Muscle of leg (tissue), 11 donors: Measurements from ENCODE around the gene AGMAT. TPM values are rescaled to one million over a fixed set of nuclear protein-coding genes. Genes with fewer than 3 reads are reported as not detected.

Experiments
- DNase-seq: peaks from one replicate; pipeline ENCODE4 v3.0.0; 2013
- H3K27ac ChIP-seq: one replicate; pipeline ENCODE4 v1.5.1; 2013; ENCODE audit warnings: mild to moderate bottlenecking, low read length, control low read depth
- H3K27me3 ChIP-seq: one replicate; pipeline ENCODE4 v1.6.1; 2013; ENCODE audit warnings: low read length; ENCODE audit not compliant: control insufficient read depth, insufficient read depth
- H3K36me3 ChIP-seq: one replicate; pipeline ENCODE4 v1.6.1; 2013; ENCODE audit warnings: low read length; ENCODE audit not compliant: control insufficient read depth, insufficient read depth
- H3K4me1 ChIP-seq: one replicate; pipeline ENCODE4 v1.6.1; 2013; ENCODE audit warnings: low read length; ENCODE audit not compliant: control insufficient read depth, insufficient read depth
- H3K4me3 ChIP-seq: one replicate; pipeline ENCODE4 v1.5.1; 2013; ENCODE audit warnings: low read length, control low read depth
- H3K9me3 ChIP-seq: replicated peaks from 2 replicates; pipeline ENCODE4 v1.6.1; 2013; ENCODE audit warnings: low read depth, low read length; ENCODE audit not compliant: control insufficient read depth
- WGBS: methylation state at CpG from one replicate; pipeline ENCODE4 v1.1.5; 2013; ENCODE audit warnings: missing lambda C conversion rate; ENCODE audit not compliant: insufficient coverage; 5-methylcytosine and 5-hydroxymethylcytosine counted together
- polyA plus RNA-seq, 8 donors: library from polyadenylated mRNA; unstranded; fragments of 120-200 nt; gene quantifications; one replicate each; pipeline versions ENCODE4 v1.2.1 to v1.2.3, GENCODE V29; 2013; ENCODE audit warnings: inconsistent platforms in 1 of 8, low replicate concordance in 1 of 8; ENCODE audit not compliant: insufficient read length in 8 of 8, insufficient read depth in 1 of 8
- total RNA-seq: library from RNA; stranded (reverse); fragments of 120-200 nt; gene quantifications from one replicate; pipeline ENCODE4 v1.2.4, GENCODE V29; 2013

AGMAT gene
- total and polyA plus RNA-seq, 9 donors = 1.4 to 5.1 (median 2.8) TPM

DNA sequence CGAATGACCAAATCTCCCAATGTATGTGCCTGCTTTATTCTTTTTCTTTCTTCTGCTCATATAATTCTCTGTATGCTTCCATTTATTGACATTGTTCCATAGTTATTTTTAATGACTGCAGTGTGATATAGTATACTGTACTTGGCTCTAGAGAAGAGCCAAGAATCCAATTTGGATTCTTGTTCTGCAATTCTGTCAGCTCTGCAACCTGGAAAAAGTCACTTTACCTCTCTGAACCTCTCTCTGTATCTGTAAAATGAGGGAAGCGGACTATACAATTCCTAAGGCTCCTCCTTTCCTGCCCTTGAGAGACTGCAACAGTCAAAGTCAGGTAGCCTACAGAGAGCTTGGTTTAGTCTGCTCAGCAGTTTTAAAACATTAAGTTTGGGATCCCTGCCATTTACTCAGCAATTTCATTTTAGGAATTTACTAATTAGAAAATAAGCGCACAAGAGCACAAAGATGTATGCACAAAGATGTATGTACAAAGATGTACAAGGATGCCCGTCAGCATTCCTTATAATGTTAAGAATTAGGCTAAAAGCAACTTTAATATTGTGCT is 43.5 kb downstream of the AGMAT start:
- Histone ChIP-seq H3K4me1 (no peaks in the 10 kb centered on the region), H3K36me3 (peaks cover 63% of the 10 kb centered on the region), H3K27ac (no peak overlapping the region), H3K4me3 (no peak overlapping the region), H3K27me3 (no peaks in the 10 kb centered on the region), H3K9me3 (no peaks in the 10 kb centered on the region)
- WGBS = no CpG with 5 or more reads among the region's 4 CpGs
- no peak for DNase-seq

DNA sequence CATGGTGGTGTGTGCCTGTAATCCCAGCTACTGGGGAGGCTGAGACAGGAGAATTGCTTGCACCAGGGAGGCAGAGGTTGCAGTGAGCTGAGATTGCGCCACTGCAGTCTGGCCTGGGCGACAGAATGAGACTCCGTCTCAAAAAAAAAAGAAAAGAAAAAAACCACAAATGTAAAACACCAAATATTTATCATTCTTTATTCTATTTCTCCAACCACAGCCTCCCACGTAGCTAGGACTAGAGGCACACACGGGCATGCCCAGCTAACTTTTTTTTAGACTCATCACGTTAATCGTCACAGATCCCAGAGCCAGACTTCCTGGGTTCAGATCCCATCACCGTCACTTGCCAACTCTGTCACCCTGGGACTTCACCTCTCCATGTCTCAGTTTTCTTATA is 44.7 kb downstream of the AGMAT start:
- WGBS = 100% methylated on average over 2 of the region's 8 CpGs
- no peak for DNase-seq
- Histone ChIP-seq H3K27me3 (no peaks in the 10 kb centered on the region), H3K36me3 (peaks cover 64% of the 10 kb centered on the region), H3K9me3 (no peaks in the 10 kb centered on the region), H3K27ac (no peak overlapping the region), H3K4me3 (no peak overlapping the region), H3K4me1 (no peaks in the 10 kb centered on the region)

DNA sequence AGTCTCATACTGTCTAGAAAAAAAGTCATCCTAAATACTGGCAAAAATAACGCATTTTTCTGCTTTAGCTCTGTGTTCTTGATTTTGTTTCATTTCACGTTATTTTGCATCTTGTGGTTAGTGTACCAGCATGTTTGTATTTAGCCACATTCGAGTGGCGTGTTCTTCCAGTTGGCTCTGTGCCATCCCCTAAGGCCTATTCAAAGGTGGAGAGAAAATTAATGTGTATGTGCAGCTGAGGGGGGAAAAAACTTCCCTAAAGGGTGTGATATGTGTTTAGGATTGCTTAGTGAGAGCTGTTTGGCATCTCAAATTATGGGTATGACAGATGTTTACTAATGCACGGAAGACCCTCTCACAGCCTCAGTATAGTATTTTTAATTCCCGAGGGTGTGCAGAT is 46.1 kb downstream of the AGMAT start:
- H3K27ac ChIP-seq = no peak overlapping the region
- no peak for DNase-seq
- H3K4me1 ChIP-seq = no peaks in the 10 kb centered on the region
- no peak overlapping the region for H3K4me3 ChIP-seq
- H3K9me3 ChIP-seq = no peaks in the 10 kb centered on the region
- 40% methylated on average over 2 of the region's 6 CpGs for WGBS
- H3K27me3 ChIP-seq = no peaks in the 10 kb centered on the region
- H3K36me3 ChIP-seq = peaks cover 63% of the 10 kb centered on the region

DNA sequence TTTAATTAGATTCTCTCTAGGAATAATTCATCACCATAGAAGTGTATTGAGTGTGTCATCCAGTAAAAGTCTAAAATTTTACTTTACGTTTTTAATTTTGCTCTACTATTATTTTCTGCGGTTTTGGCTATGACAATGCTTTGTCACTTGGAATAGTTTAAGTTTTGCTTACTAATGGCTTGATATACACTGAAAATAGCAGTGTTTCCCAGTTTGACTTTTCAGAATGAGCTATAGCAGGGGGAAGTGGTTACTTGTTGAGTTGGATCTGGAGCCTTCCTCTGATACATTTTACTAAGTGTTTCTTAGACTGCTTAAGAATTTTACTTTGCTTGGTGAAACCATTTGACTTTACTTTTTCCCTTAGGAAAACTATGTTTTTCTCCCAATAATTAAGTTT is 53.2 kb downstream of the AGMAT start:
- DNase-seq = no peak
- no peak overlapping the region for H3K4me3 ChIP-seq
- H3K27me3 ChIP-seq = no peaks in the 10 kb centered on the region
- H3K4me1 ChIP-seq = no peaks in the 10 kb centered on the region
- H3K36me3 ChIP-seq = peaks cover 28% of the 10 kb centered on the region
- H3K27ac ChIP-seq = no peak overlapping the region
- no peaks in the 10 kb centered on the region for H3K9me3 ChIP-seq
- no CpG with 5 or more reads among the region's 2 CpGs for WGBS

DNA sequence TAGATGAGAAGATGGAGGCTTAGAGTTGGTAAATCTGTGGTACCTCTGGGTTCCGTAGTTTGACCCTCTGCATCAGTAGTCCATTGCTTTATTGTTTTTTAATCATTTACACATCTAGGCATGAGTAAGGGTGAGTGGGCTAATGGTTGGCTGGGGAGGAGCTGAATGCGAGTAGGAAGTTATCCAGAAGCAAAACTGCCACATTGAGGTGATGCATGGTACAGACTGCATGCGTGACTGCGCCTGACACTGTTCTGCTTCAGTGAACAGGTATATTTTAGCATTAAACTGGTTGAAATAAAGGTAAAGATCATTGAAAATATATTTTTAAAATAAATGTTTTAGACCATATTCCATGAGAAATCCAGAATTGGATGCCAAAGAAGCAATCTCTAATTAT is 53.8 kb downstream of the AGMAT start:
- peaks cover 3% of the 10 kb centered on the region for H3K4me1 ChIP-seq
- H3K4me3 ChIP-seq = no peak overlapping the region
- no CpG with 5 or more reads among the region's 4 CpGs for WGBS
- peaks cover 22% of the 10 kb centered on the region for H3K36me3 ChIP-seq
- no peak for DNase-seq
- H3K9me3 ChIP-seq = no peaks in the 10 kb centered on the region
- no peak overlapping the region for H3K27ac ChIP-seq
- H3K27me3 ChIP-seq = no peaks in the 10 kb centered on the region

DNA sequence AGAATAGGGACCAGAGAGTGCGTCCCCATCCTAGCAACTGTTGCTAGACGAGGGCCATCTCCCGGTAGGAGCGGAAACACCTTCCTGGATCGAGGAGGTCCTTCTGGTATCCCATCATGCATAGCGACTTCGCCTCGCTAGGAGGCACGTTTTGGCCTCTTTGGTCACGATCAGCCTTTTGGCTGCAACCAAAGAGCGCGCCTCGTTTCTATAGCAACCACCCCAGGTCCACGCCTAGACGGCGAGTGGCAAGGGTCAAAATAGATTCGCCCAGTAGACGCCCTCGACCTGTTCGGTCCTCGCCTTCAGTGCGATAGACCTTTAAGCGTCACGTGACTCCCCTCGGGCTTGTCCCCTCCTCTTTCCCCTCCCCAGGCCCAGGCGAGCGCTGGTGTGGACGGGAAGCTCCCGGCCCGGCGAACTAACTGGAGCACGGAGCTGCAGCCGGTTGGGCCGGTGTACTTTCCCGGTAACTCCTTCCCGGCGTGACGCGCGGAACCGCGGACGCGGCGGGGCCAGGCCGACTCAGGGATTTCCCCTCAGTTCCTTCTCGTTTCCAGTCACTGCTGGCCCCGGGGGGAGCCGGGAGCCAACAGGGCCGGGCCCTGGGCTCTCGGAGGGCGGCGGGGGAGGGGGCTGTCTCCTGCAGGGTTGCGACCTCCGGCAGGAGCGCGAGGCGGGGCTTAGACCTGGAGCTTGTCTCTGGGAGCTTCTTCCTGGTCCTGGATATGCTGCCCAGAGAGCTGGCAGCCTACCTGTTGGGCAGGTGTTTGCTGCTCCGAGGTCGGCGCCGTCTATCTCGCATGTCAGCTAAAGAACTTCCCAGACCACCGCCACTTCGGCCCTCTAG is 58.1 kb downstream of the AGMAT start, which contains the start of gene DNAJC16:
TSS of gene DNAJC16 (plus strand) at position 359 of the 850 bp plus-strand sequence. CDS start 2,258 bp downstream, outside the sequence.
- Histone ChIP-seq H3K4me3 (peak within 1 kb of the TSS; percentile 91), H3K9me3 (no peaks in the 10 kb centered on the region), H3K27ac (peak within 1 kb of the TSS; percentile 100), H3K4me1 (peaks cover 21% of the 10 kb centered on the region), H3K27me3 (no peaks in the 10 kb centered on the region), H3K36me3 (peaks cover 11% of the 10 kb centered on the region)
- WGBS = under 1% methylated on average over 58 of the region's 65 CpGs
- peak; percentile 100 for DNase-seq

DNA sequence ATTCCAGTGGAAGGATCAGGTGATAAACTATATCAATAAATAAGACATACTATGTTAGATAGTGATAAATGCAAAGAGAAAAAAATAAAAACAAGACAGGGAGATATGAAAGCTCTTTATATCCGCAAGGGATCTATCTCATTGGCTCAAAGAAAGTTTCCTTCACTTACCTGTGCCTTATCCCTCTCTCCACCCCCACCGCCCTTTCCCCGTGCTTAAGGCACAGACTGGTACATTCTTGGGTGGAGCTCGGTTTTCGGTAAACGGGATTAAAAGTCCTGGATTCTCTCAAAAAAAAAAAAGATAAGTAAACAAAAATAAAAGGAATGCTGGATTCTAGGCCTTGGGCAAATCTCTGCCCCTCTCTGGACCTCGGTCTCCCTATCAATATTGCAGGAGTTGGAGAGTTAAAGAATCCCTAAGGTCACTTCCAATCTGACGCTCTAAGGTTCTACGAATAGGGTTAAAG is 58.8 kb downstream of the AGMAT start:
- DNase-seq = no peak
- Histone ChIP-seq H3K4me1 (peaks cover 21% of the 10 kb centered on the region), H3K36me3 (peaks cover 10% of the 10 kb centered on the region), H3K9me3 (no peaks in the 10 kb centered on the region), H3K27ac (peak overlapping the region; percentile 100), H3K4me3 (peak overlapping the region; percentile 91), H3K27me3 (no peaks in the 10 kb centered on the region)
- WGBS = 0% methylated on average over 2 of the region's 9 CpGs

DNA sequence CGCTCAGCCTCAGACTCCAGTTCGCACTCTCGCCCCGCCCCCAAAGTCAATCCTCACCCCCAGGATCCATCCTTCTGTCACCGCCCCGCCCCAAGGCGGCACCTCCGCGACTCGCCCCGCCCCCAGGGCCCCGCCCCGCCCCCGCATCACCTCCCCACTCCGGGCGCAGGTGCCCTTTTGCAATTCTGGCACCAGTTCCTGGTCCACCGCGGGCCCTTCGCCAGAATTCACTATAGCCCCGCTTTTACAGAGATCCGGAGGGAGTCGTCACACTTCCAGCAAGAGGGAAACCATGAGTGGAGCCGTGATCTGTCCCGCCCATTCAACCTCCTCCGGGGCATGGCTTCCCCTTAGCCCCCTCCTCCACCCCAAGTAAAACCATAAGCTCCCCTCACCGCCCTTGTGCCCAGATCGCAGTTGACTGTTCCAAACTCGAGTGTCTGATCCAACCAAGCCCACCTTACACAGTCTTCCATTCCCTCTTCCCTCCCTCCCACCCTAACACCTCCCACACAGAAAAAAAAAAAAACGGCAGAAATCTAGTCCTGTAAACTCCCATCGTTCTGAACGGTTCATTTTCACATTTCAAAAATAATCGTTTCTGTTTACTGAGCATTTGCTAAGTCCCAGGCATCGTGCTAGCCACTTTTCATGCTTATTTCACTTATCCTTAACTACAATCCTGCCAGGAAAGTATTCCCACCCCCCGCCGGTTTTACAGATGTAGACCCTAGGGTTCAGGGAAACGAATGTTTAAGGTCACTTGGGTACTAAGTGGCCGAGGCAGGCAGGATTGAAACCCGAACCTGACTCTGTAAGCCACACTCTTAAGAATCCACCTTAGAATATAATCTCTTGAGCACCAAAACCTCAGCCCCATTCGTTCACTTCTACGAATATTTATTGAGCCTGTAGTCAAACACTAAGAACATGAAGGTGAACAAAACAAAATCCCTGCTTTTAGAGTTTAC is 59.5 kb downstream of the AGMAT start:
- H3K27ac ChIP-seq = peak overlapping the region; percentile 100
- H3K4me1 ChIP-seq = peaks cover 21% of the 10 kb centered on the region
- WGBS = 0% methylated on average over 24 of the region's 40 CpGs
- no peaks in the 10 kb centered on the region for H3K27me3 ChIP-seq
- peaks cover 3% of the 10 kb centered on the region for H3K36me3 ChIP-seq
- peak; percentile 64 for DNase-seq
- no peaks in the 10 kb centered on the region for H3K9me3 ChIP-seq
- H3K4me3 ChIP-seq = peak overlapping the region; percentile 55

DNA sequence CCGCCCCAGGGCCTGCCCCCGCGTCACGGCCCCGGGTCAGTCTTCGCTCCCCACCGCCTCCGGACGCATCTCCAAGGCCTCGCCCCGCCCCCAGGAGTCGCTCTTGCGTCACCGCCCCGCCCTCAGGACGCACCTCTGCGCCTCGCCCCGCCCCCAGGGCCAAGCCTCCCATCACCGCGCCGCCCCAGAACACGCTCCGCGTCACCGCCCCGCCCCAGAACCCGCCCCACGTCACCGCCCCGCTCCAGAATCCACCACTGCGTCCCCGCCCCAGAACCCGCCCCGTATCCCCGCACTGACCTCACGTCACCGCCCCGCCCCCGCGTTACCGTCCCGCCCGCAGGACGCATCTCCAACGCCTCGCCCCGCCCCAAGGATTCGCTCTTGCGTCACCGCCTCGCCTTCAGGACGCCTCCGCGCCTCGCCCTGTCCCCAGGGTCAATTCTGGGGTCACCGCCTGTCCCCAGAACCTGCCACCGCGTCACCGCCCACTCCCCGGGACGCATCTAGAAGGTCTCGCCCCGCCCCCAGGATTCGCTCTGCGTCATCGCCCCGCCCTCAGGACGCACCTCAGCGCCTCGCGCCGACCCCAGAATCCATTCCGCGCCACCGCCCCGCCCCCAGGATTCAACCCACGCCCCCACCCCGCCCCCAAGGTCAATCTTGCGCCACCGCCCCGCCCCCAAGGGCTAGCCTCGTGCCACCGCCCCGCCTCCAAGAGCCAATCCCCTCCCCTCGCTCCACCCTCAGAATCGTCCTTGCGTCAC is 60.4 kb downstream of the AGMAT start:
- H3K27me3 ChIP-seq = no peaks in the 10 kb centered on the region
- 0% methylated on average over 64 of the region's 88 CpGs for WGBS
- peak overlapping the region; percentile 71 for H3K4me3 ChIP-seq
- H3K4me1 ChIP-seq = peaks cover 21% of the 10 kb centered on the region
- peak overlapping the region; percentile 100 for H3K27ac ChIP-seq
- peak; percentile 99 for DNase-seq
- no peaks in the 10 kb centered on the region for H3K9me3 ChIP-seq
- peaks cover 2% of the 10 kb centered on the region for H3K36me3 ChIP-seq
